NCI-H2196 (cell line): Measurements from ENCODE around the gene PRRT1.
"Not testable (repeated sequence)": the region's sequence is repeated elsewhere in the genome, so short reads cannot be mapped to it uniquely, and the experiment has no call there.

Experiments used
- DNase-seq: peaks from one replicate; lab custom pipeline; 2025; ENCODE audit not compliant: unreplicated experiment; lab: John Stamatoyannopoulos, UW

PRRT1 gene

DNA sequence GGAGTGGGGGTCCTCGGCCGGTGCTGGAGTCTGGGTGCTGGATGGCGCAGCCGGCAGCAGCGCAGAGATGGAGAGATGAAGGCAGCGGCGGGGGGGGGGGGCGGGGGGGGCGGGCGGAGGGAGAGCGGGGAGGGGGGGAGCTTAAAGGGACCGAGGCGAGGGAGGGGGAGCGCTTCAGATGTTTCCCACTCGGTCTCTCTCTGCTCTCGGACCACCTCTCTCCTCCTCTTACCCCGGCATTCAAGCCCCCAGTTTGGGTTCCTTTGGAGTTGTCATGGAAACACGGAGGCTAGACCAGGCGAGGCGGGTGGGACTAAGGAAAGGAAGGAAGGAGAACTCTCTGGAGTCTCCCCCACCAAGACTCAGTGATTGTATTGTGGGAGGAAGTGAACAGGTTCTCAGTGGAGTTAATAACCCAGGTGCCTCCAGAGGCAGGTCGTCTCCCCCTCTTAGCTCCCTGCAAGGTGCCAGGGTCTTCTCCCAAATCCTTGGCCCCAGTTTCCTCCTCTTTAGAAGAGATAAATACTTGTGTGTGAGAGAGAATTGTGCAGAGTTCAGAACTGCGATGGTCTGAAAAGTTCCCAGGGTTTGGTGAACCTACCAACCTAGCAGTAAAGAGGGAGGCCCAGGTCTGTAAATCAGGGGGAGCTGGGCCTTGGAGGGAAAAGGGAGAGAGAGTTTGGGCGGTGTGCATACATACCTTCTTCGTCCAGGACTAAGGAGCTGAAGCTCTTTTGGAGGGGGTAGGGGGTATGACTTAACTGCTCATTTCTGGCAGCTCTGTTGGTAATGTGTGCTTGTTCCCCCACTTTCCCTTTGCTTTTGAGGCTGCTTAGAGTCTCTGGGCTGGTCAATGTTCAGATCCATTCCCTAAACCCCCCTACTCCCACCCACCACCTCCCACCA is at the start of gene PRRT1:
Gene PRRT1 (minus strand): TSS at position 77 of the 906 bp plus-strand sequence. CDS start 112 bp downstream, outside the sequence.
- no peak for DNase-seq

DNA sequence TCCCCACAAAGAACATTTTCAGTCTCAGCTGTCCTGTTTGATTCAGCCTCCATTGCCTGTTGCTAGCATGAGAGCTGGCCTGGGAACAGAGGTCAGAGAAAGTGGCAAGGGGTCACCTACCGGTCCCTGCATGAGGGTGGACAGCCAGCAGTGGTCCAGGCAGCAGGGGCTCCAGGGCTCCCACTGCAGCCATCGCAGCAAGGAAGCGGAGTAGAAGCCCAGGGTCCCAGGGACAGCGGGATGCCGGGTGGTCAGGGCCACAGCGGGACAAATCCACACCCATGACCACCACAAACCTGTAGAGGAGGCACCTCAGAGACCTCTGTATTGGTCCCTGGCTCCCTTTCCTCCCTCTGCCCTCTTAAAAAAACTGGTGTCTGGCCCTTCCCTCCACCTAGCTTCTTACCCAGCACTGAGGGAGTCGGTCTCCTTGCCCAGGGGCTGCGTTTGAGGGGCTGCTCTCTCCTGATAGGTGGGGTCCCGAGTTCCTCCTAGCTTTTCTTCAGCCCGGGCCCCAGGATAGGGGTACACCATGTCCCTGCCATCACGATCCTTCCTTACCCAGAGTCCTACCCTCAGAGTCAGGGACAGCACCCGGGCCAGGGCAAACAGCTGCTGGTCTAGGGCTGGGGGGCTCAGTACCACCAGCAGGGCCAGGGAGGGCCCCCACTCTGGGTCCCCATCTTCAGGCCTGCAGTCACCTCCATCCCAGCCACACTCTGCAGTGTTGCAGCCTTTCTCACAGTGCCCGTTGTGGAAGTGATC is 49.2 kb upstream of the PRRT1 start:
- no peak for DNase-seq

DNA sequence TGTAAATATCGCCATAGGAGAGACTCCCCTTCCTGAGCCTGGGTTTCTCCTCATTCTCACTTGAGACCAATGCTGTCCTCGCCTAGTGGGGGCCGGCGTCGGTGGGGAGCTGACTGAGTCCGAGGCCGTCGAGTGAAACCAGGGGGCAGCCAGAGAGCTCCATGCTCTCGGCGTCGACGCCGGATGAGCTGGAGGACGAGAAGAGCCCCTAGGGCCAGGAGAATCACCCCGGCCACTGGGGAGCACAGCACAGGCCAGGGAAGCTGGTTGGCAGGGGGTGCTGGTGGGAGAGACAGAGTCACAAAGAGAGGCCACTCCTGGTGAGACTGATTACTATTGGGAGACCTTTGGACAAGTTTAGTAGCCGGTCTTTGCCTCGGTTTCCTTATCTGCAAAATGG is 47.1 kb upstream of the PRRT1 start:
- DNase-seq = no peak

DNA sequence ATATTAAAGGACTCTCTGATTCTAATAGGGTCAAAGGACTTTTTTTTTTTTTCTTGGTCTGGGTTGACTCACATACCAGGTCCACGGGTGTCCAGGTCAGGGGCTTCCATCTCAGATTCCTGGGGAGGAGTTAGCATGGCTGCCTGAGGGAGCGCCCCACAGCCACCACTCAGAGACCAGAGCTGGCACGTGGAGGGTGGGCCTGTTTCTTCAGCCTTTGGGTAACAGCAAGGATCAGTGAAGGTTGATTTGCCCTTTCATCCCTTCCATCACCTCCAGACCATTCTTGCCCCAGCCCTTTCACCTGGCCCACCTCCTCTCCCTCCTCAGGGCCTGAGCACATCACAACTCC is 46.6 kb upstream of the PRRT1 start:
- DNase-seq = no peak

DNA sequence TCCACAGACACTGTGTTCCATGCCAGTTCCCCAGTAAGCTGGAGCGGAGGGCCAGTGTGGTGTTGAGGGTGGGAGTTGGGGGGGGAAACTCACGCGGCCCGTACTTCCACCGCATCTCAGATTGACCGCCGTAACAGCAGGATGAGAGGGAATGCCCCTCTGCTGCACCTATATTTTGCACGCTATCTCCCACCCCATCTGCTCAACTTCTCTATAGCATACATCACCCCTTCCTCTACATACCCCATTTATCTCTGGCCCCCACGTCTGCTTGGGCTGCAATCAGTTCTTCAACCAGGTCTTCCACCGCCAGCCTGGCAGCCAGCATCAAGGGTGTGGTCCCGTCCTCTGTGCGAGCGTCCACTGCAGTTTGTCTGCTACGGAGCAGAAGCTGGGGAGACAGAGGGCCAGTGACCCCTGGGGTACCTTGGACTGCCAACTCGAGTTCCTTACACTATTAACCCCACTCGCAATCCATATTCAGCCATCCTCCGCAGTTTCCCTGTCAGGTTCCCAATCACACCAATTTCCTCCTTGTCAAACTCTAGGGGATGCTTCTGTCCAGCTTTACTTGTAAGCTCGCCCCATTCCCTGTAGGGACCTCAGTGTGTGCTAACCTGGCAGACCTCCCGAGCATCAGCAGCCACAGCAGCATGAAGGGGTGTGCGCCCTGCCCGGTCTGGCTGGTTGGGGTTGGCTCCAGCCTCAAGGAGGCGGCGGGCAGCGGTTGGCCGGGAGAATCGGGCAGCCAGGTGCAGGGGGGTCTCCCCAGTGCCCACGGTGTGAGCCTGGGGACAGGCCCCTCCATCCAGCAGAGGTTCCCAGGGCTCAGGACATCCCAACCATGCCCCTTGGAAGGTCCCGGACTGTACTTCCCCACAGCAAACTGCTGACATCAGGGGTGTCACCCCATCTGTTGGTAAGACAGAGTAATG is 45.2 kb upstream of the PRRT1 start:
- DNase-seq = no peak

DNA sequence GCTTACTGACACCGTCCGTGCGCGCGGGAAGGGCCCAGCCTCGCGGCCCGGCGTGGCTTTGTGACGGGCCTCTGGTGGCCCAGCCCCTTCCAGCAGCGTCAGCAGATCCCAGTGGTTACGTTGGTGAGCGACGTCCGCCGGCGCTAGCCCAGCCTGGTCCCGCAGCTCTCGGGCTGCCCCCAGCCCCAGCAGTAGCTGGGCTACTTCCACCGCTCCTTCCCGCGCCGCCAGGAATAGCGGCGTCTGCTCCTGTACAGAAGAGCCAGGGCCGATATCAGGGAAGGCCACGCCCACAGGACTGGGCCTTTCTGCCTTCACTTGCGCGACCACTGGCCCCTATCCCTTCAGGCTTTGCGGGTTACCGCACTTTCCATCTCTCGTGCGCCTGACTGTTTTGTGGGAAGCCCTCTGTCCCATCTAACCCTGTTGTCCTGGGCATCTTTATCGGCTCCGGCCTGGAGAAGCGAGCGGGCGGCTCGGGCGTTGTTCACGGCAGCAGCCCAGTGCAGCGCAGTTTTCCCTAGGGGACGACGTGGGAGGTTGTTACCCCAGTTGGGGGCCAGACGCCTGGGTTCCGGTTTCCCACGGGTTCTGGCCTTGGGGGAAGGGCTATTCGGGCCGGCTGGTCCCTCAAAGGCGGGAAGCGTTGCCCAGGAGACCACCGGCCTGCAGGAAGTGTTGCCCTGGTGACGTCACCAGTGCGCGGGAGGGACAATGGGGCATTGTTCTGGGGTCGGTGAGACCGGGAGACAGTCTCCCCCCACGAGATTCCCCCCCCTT is 44.4 kb upstream of the PRRT1 start:
- DNase-seq = peak; percentile 91

DNA sequence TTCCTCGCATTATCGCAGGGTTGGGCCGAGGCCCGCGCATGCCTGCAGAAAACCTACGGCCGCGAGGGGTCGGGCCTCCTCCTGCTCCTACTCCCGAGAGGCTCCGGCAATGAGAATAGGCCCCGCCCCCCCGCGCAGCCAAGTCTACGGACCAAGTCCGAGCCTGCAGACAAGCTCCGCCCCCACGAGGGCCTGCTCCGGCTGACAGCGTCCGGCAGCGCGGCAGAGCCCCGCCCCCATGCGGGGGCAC is 43.8 kb upstream of the PRRT1 start:
- peak; percentile 100 for DNase-seq

DNA sequence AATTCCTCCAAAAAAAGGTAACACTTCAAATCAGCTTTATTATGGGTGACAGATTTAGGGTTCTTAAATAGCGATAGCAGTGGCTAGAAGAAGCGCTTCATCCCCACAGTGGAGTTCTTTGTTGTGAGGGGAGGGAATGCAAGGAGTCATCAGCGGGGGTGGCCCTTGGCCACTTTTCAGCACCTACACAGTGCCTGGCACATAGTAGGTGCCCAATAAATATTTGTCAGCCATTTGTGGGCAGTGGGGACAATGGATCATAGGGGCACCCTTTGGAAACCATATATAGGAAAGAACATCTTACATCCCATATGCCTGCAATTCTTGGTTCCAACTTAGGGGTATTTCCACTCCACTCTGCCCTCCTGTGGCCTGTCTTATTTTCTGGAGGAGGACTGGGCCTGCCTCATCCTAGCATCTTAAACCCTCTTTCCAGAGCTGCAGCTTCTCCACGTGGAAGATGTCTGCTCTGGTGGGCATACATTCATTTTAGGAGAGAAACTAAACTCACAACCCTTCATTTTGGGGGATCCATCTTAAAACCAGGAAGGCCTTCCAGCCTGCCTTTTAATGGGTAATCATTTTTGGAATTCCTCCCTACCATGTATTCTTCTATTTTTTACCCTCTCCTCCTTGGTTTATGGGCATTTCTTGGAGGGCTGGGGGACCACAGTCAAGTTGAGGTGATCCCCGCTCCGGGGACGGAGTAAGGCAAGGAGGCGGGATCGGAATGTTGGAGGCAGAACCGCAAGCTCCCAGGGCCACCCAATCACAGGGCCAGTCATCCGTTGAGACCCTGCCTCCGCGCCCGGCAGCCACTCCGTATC is 43.3 kb upstream of the PRRT1 start:
- peak; percentile 23 for DNase-seq

DNA sequence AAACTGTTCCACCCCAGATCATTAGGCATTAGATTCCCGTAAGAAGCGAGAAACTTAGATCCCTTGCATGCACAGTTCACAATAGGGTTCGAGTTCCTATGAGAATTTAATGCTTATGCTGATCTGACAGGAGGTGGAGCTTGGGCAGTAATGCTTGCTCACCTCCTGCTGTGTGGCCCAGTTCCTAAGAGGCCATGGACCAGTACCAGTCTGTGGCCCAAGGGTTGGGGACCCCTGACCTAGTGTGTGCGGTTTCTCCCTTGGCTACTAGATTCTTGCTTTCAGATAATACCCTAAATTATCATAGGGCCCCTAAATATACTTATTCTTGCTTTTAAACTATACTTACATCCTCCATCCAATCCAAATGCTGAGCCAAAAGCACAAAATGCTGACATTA is 42.6 kb upstream of the PRRT1 start:
- DNase-seq = no peak

DNA sequence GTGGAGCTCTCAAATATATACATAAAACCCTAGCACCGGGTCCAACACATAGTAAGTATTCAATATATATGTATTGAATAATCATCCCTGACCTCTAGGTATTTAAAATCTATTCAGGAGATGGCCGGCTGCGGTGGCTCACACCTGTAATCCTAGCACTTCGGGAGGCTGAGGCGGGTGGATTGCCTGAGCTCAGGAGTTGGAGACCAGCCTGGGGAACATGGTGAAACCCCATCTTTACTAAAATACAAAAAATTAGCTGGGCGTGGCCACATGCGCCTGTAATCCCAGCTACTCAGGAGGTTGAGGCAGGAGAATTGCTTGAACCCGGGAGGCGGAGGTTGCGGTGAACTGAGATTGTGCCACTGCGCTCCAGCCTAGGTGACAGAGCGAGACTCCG is 41.4 kb upstream of the PRRT1 start:
- DNase-seq = not testable (repeated sequence)

DNA sequence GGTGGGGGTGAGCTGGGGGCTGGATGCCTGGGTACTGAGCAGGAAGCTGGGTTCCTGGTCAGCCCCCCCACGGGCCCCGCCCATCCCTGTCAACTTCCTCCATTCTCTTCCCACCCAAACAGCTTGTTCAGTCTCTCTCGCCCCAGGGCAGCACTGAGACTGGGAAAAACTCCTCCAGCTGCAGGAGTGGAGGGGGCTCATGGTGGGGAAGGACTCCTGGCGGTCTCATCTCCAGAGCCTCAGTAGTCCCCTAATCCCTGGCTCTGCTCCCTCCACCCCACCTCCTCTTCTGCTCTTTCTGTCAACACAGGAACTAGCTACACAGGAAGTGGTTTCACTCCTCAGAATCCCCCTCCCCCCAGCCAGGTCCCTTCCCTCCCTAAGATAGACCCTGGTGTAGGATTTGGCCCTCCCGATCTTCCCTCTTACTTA is 40.9 kb upstream of the PRRT1 start, which contains the start of gene GPSM3:
Gene GPSM3 (minus strand): TSS at position 36 of the 432 bp plus-strand sequence. CDS start 130 bp downstream, outside the sequence.
- no peak for DNase-seq

DNA sequence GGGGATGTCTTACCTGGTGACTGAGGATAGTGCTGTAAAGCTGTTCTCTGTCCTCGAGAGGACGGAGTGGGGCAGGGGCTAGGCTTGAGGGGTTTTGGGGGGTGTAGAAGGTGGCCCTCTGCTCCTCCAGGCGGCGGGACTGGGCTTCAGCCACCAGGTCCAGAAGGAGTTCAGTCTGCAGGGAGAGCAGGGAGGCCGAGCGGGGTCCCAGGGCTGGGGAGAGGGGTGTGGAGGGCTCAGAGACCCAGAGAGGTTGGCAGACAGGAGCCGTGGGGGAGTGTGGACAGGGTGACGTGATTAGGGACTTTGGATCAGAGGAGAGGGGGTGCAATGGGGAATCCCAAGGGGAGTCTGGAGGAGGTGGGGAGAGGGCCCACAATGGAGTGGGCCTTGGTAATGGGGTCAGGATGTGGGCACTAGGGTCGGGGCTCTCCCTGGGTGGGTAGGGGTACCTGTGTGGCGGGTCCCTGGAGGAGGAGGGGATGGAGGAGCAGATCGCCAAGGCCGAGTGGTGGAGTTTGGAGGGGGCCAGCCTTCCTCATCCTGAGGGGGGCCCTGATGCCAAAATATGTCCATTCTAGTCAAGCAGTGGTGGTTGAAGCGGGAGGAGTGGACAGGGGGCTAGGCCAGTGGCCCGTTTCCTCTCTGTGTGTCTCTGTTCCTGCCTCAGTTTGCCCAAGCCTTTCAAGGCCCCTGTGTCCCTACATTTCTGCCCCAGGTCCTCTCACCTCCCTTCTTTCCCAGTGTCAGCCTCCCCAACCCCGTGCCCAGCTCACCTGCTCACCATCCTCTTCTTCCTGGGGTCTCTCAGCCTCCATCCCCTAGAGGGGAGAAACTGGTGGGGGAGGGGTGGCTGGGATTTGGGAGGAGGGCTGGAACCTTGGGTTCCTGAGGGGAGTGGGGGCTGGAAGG is 40.2 kb upstream of the PRRT1 start:
- DNase-seq = no peak

DNA sequence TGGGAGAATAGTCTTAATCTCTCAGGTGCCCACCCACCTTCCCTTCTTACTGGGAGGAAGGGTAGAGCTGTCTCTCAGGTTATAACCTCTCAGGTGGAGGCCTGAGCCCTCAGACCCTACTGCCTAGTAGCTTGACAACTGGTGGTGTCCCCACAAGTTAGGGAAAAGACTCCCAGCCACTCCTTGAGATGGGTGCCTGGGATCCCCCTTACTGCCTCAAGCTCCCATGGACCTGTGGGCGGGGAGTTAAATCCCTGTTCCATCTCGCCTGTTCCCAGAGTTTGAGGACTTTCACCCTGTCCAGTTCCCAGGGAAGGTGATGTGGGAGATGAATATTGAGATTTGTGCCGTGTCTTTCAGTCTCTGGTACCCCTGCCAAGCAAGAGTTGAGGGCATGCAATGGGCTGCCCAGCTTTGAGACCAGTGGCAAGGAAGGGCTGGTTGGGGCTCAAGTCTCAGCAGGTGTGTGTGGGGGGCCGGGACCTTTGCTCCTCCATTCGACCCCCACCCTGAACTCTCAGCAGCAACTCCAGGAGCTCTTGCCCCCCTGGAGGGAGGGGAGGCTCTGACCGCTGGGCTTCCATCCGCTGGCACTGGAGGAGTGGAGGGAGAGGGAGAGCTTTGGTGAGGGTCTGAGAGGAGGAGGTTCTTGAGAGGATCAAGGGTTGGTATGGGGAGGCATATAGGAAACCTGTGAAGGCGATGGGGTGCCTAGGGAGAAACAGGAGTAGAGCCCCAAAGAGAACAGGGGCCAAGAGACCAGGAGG is 39.4 kb upstream of the PRRT1 start:
- no peak for DNase-seq

DNA sequence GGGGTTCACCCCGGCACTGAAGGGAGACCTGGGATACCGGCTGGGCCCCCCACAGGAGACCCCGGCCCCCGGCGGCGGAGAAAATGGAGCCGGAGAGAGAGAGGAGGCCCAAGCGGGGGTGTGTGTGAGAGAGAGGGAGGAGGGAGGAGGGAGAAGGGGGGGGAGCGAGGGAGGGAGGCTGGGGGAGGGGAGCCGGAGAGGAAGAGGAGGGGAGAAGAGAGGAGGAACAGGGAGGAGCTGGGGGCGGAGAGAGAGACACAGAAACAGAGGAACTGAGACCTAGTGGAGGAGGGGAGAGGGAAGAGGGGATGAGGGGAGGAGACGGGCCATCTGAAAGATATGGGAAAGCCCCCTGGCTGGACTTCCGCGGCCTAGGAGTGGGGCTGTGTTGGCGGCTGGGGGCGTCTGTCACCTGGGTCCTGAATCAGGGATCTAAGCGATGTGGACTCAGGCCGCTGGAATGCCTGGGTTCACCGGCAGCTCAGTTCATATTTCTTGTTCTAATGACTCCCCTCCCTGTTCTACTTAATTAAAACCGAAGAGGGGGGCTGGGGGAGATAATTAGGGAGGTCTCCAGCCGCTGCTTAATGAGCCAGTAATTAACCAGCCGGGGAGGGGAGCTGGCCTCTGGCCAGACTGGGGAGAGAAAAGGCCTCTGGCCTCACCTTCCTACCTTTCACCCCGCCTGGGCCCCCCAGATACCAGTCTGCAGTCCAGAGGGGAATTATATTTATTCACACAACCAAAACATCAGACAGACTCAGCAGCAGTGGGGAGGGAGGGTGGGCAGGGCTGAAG is 38.5 kb upstream of the PRRT1 start, which contains the start of gene PBX2:
Gene PBX2 (minus strand): TSS at position 149 of the 798 bp plus-strand sequence. CDS start 287 bp downstream, outside the sequence.
- DNase-seq = peak; percentile 70

DNA sequence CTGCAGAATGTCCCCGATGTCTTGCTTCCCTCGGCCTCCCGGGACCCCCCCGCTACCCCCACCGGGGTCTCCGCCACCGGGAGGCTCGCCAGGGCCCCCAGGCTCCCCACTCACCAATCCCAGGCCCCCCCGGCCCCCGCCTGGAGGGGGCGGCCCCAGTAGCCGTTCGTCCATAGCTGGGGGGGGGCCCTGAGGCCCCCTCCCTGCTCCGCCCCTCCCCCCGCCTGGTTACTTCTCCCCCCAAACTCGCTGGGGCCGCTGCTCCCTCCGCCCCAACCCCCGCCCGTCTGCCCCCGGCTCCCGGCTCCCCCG is 38.0 kb upstream of the PRRT1 start:
- no peak for DNase-seq

DNA sequence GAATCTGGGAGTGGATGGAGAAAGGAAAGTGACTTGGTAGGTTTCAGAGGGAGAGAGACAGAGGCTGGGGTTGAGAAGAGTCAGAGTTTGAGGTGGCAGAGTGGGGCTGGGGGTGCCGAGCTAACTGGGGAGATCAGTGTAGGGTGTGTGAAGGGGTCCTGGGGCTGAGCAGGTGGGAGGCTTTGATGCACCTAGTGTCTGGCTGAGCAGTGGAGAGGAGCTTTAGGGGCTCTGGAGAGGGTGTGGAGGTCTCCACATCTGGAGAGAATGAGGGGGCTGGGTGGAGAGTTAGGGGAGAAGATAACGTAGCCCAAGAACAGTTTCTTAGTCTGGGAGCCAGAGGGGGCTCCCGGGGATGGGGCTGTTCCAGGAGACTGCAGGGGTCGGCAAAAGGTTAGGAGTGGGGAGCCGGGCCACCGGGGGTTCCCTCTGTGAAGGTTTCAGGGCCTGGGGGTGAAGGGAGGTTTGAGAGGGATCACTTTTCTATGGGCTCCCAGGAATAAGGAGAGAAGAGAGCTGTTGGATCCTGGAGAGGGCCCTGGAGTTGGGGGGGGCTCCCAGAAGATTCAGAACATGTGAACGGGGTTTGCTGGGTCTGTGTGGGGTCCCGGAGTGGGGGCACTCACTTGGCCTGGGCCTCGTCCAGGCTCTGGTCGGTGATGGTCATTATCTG is 37.5 kb upstream of the PRRT1 start:
- no peak for DNase-seq
